H1 (cell line): ENCODE data around the gene YPEL4. TPM values are rescaled to one million over a fixed set of nuclear protein-coding genes. Genes with fewer than 3 reads are reported as not detected.

Source experiments
- CTCF ChIA-PET: fragments of 300-600 bp; sonication (Branson Sonifier 250); formaldehyde crosslinking; loops from one replicate; lab custom pipeline; 2021; ENCODE audit not compliant: partially characterized antibody; lab: Charles Lee
- POLR2A ChIA-PET: fragments of 300-600 bp; sonication (Branson Sonifier 250); formaldehyde crosslinking; loops from one replicate; lab custom pipeline; 2021; ENCODE audit warnings: inconsistent platforms; ENCODE audit not compliant: partially characterized antibody; lab: Charles Lee
- DNase-seq, 2 experiments: peaks; one replicate each; pipeline versions ENCODE4 v3.0.0 to v3.0.0-alpha.2; 2010 to 2022; ENCODE audit warnings: low spot score in 2 of 2, low read depth in 1 of 2, mixed read lengths in 1 of 2
- FAIRE-seq: peaks from 2 replicates; lab custom pipeline; 2011; peaks lifted over from hg19 to GRCh38; lab: Jason Lieb, UNC
- H2AFZ ChIP-seq: 2 replicates; pipeline ENCODE4 v1.8.1; 2012; ENCODE audit warnings: low read length, inconsistent platforms
- H2AK5ac ChIP-seq: 2 replicates; pipeline ENCODE4 v1.6.1; 2013; ENCODE audit warnings: low read depth, low read length
- H2BK120ac ChIP-seq: replicated peaks from 2 replicates; pipeline ENCODE3; 2013; ENCODE audit warnings: low read depth, low read length, inconsistent platforms
- H2BK12ac ChIP-seq: 2 replicates; pipeline ENCODE4 v1.6.1; 2013; ENCODE audit warnings: low read depth, low read length
- H2BK15ac ChIP-seq: 2 replicates; pipeline ENCODE4 v1.6.1; 2013; ENCODE audit warnings: low read length
- H2BK20ac ChIP-seq: 2 replicates; pipeline ENCODE4 v1.6.1; 2013; ENCODE audit warnings: low read length
- H2BK5ac ChIP-seq: 2 replicates; pipeline ENCODE4 v1.6.1; 2013; ENCODE audit warnings: low read depth, low read length
- H3K14ac ChIP-seq: 2 replicates; pipeline ENCODE4 v1.6.1; 2013; ENCODE audit warnings: inconsistent platforms; ENCODE audit not compliant: insufficient read length
- H3K18ac ChIP-seq: 2 replicates; pipeline ENCODE4 v1.6.1; 2013; ENCODE audit warnings: low read length; ENCODE audit errors: extremely low read depth
- H3K23ac ChIP-seq: 2 replicates; pipeline ENCODE4 v1.6.1; 2013; ENCODE audit warnings: inconsistent platforms; ENCODE audit not compliant: insufficient read length
- H3K23me2 ChIP-seq: 2 replicates; pipeline ENCODE4 v1.6.1; 2013; ENCODE audit warnings: low read depth, low read length
- H3K27ac ChIP-seq: 2 replicates; pipeline ENCODE4 v1.6.1; 2011; ENCODE audit warnings: low read depth, low read length, inconsistent platforms
- H3K27me3 ChIP-seq, 4 experiments: replicated peaks in 1 of 4; 1 replicate in 1 of 4; 2 replicates in 3 of 4; pipeline versions ENCODE4 v1.6.1 to v1.8.1; 2011 to 2013; ENCODE audit warnings: low read length in 3 of 4, mild to moderate bottlenecking in 3 of 4, inconsistent platforms in 2 of 4, mixed read lengths in 2 of 4, moderate library complexity in 1 of 4; ENCODE audit not compliant: control insufficient read depth in 3 of 4, insufficient read depth in 3 of 4; ENCODE audit errors: extremely low read depth in 1 of 4
- H3K36me3 ChIP-seq, 4 experiments: 2 replicates each; pipeline versions ENCODE4 v1.6.1 to v1.8.1; 2011 to 2013; ENCODE audit warnings: mild to moderate bottlenecking in 4 of 4, low read length in 3 of 4, moderate library complexity in 2 of 4, control low read depth in 1 of 4, inconsistent platforms in 1 of 4; ENCODE audit not compliant: insufficient read depth in 4 of 4, control insufficient read depth in 2 of 4
- H3K4ac ChIP-seq: replicated peaks from 2 replicates; pipeline ENCODE3; 2013; ENCODE audit warnings: low read length, low read depth, mixed read lengths, inconsistent platforms; ENCODE audit not compliant: insufficient read length
- H3K4me1 ChIP-seq, 4 experiments: replicated peaks in 1 of 4; 1 replicate in 1 of 4; 2 replicates in 3 of 4; pipeline versions ENCODE4 v1.6.1 to v1.8.1; 2011 to 2013; ENCODE audit warnings: low read length in 3 of 4, inconsistent platforms in 2 of 4, mixed read lengths in 1 of 4; ENCODE audit not compliant: insufficient read depth in 4 of 4, control insufficient read depth in 3 of 4
- H3K4me2 ChIP-seq, 2 experiments: 2 replicates each; pipeline versions ENCODE4 v1.6.1 to v1.8.1; 2011 to 2013; ENCODE audit warnings: low read depth in 2 of 2, low read length in 2 of 2, control low read depth in 1 of 2, inconsistent platforms in 1 of 2, mild to moderate bottlenecking in 1 of 2; ENCODE audit not compliant: insufficient read depth in 1 of 2
- H3K4me3 ChIP-seq, 4 experiments: fragments of 200-600, 300-600 bp in 1 of 4; sonication (generic), shearing (Covaris generic), sonication (Bioruptor Twin) in 1 of 4; 2 replicates each; pipeline versions ENCODE4 v1.5.1 to v1.8.1; 2011 to 2016; ENCODE audit warnings: low read length in 4 of 4, low read depth in 3 of 4, control low read depth in 2 of 4, inconsistent platforms in 2 of 4, mild to moderate bottlenecking in 2 of 4, mixed read lengths in 1 of 4, moderate library complexity in 1 of 4; ENCODE audit not compliant: insufficient read depth in 2 of 4; ENCODE audit errors: extremely low read depth in 1 of 4
- H3K56ac ChIP-seq: replicated peaks from 2 replicates; pipeline ENCODE3; 2013; ENCODE audit warnings: low read depth, mild to moderate bottlenecking, mixed read lengths, low read length, inconsistent platforms; ENCODE audit not compliant: insufficient read length
- H3K79me1 ChIP-seq: 2 replicates; pipeline ENCODE4 v1.6.1; 2013; ENCODE audit warnings: low read depth, low read length, control low read depth
- H3K79me2 ChIP-seq, 2 experiments: 2 replicates each; pipeline versions ENCODE4 v1.6.1 to v1.8.1; 2012 to 2013; ENCODE audit warnings: low read length in 2 of 2, mild to moderate bottlenecking in 2 of 2, inconsistent platforms in 1 of 2; ENCODE audit not compliant: insufficient read depth in 2 of 2, control insufficient read depth in 1 of 2
- H3K9ac ChIP-seq, 4 experiments: replicated peaks in 1 of 4; 1 replicate in 1 of 4; 2 replicates in 3 of 4; pipeline versions ENCODE4 v1.6.1 to v1.8.1; 2011 to 2013; ENCODE audit warnings: low read depth in 3 of 4, low read length in 3 of 4, control low read depth in 2 of 4, mild to moderate bottlenecking in 2 of 4, moderate library complexity in 2 of 4, inconsistent platforms in 1 of 4; ENCODE audit errors: extremely low read depth in 1 of 4
- H3K9me3 ChIP-seq, 2 experiments: 2 replicates each; pipeline versions ENCODE4 v1.6.1 to v1.8.1; 2012 to 2013; ENCODE audit warnings: mild to moderate bottlenecking in 2 of 2, moderate library complexity in 2 of 2, control low read depth in 1 of 2, inconsistent platforms in 1 of 2, low read depth in 1 of 2, low read length in 1 of 2, mixed read lengths in 1 of 2; ENCODE audit not compliant: insufficient read depth in 2 of 2
- H4K20me1 ChIP-seq, 2 experiments: replicated peaks in 1 of 2; 2 replicates each; pipeline versions ENCODE3 to v1.8.1; 2011 to 2013; ENCODE audit warnings: inconsistent platforms in 2 of 2, low read length in 2 of 2, mild to moderate bottlenecking in 1 of 2; ENCODE audit not compliant: insufficient read depth in 2 of 2, control insufficient read depth in 1 of 2
- H4K5ac ChIP-seq: 2 replicates; pipeline ENCODE4 v1.6.1; 2013; ENCODE audit warnings: low read length, low read depth, mixed read lengths, inconsistent platforms; ENCODE audit not compliant: insufficient read length
- H4K8ac ChIP-seq: 2 replicates; pipeline ENCODE4 v1.8.0; 2013; ENCODE audit warnings: mild to moderate bottlenecking, moderate library complexity, low read length, inconsistent platforms; ENCODE audit not compliant: insufficient read depth; ENCODE audit errors: extremely low read depth
- H4K91ac ChIP-seq: replicated peaks from 2 replicates; pipeline ENCODE3; 2013; ENCODE audit warnings: low read length, mixed read lengths, inconsistent platforms; ENCODE audit not compliant: insufficient read length
- ATF3 ChIP-seq: IDR thresholded peaks from 2 replicates; pipeline ENCODE4 v1.6.1; 2011; ENCODE audit warnings: low read depth, mild to moderate bottlenecking, low read length; ENCODE audit not compliant: insufficient read depth
- CBX5 ChIP-seq: fragments of 300-800, 300-1000 bp; sonication (generic); IDR thresholded peaks from 2 replicates; pipeline ENCODE4 v1.7.1; 2016; ENCODE audit warnings: antibody characterized with exemption, low read length, low read depth
- EZH2 ChIP-seq: fragments of 200-600 bp; sonication (generic); IDR thresholded peaks from 2 replicates; pipeline ENCODE4 v1.7.1; 2012; ENCODE audit warnings: low read depth, mild to moderate bottlenecking, moderate library complexity, low read length, inconsistent platforms; ENCODE audit not compliant: severe bottlenecking
- KDM5A ChIP-seq: fragments of 200-600 bp; IDR thresholded peaks from 2 replicates; pipeline ENCODE4 v1.7.1; 2012; ENCODE audit warnings: mild to moderate bottlenecking, low read length, inconsistent platforms, mixed read lengths
- RAD21 ChIP-seq, 2 experiments: IDR thresholded peaks in 1 of 2; conservative IDR thresholded peaks in 1 of 2; 2 replicates each; pipeline ENCODE4 v1.6.1; 2011; ENCODE audit warnings: low read depth in 2 of 2, low read length in 2 of 2, improper control_type of control experiment in 1 of 2, inconsistent platforms in 1 of 2, mild to moderate bottlenecking in 1 of 2, moderate library complexity in 1 of 2
- WGBS, 2 experiments: shearing (Covaris generic) in 1 of 2; methylation state at CpG; one replicate each; pipeline versions ENCODE4 v1.1.6 to v1.1.7; 2013 to 2015; ENCODE audit warnings: low lambda C conversion rate in 2 of 2, mixed read lengths in 2 of 2, inconsistent platforms in 1 of 2, low coverage in 1 of 2, missing lambda C conversion rate in 1 of 2; ENCODE audit not compliant: insufficient replicate concordance in 2 of 2, insufficient coverage in 1 of 2, insufficient read length in 1 of 2; ENCODE audit errors: extremely low coverage in 1 of 2, missing lambda C conversion rate in 1 of 2; 5-methylcytosine and 5-hydroxymethylcytosine counted together
- polyA plus RNA-seq, 7 experiments: library from polyadenylated mRNA; depleted of rRNA in 3 of 7; stranded (reverse) in 5 of 7; unstranded in 2 of 7; fragments of >200 nt in 5 of 7; fragments of 200-250 nt in 2 of 7; gene quantifications; 1 replicate in 5 of 7; 2 replicates in 1 of 7; 4 replicates in 1 of 7; pipeline versions ENCODE4 v1.2.1 to v1.2.3, GENCODE V29; 2011 to 2013; ENCODE audit warnings: missing spikeins in 2 of 7, mixed read lengths in 2 of 7
- total RNA-seq: library from RNA; stranded (reverse); fragmentation: NEBNext Ultra II Directional; extraction: Animal tissue kit (Norgen Biotek cat#: 25700); gene quantifications from 2 replicates; pipeline ENCODE4 v1.2.1, GENCODE V29; 2021

The YPEL4 gene
- total and polyA plus RNA-seq, 2 of the 8 experiments (the other 6 are each of a cell fraction or from before 2014, with no cell fraction given), result 0.13 to 0.38 TPM

- no peak overlapping the region for H3K4me3 ChIP-seq
These were observed 25.6 kb upstream of the YPEL4 start for GRCh38 chr11:57675176-57675941.

More at GRCh38 chr11:57675176-57675941, 25.6 kb upstream of the YPEL4 start:
- no peak overlapping the region for H3K18ac ChIP-seq
- ChIA-PET POLR2A (interaction anchor here (0.7 to 2.6 kb wide), 9 partner anchors 9 to 166 kb away, joined by 3 to 11 read pairs (median 3); partner anchors contain the start of genes MED19, SELENOH and TMX2), CTCF (interaction anchor here (0.6 to 1.7 kb wide), 11 partner anchors 9 to 151 kb away, joined by 3 to 6 read pairs (median 4); partner anchors contain the start of gene BTBD18)
- no peak overlapping the region for H2BK120ac ChIP-seq
- no peak overlapping the region for H4K5ac ChIP-seq
- no peak overlapping the region for H3K4ac ChIP-seq
- H2BK5ac ChIP-seq, result no peak overlapping the region
- H3K9ac ChIP-seq, result no peak overlapping the region
- no peak overlapping the region for H3K4me2 ChIP-seq
- no peak overlapping the region for H2BK15ac ChIP-seq
- H3K79me1 ChIP-seq, result peaks cover 6% of the 10 kb centered on the region
- H3K27ac ChIP-seq, result no peak overlapping the region
- H4K91ac ChIP-seq, result no peak overlapping the region
- no peak for DNase-seq
- TF ChIP-seq CBX5, result no peak
- no peak for TF ChIP-seq KDM5A
- no peak for TF ChIP-seq EZH2
- TF ChIP-seq ATF3, result no peak
- TF ChIP-seq RAD21 (IDR thresholded peaks at IDR 0.05 in 1 of 2, conservative IDR thresholded peaks at IDR 0.05 in 1 of 2; ENCODE audit: low read depth in 2 of 2, low read length in 2 of 2), result peak in 1 of 2 experiments; percentile 22; a peak in 1 of 4 replicates
- peaks cover 0 to 73% of the 10 kb centered on the region in 2 experiments for H3K79me2 ChIP-seq
- no peak overlapping the region for H2AFZ ChIP-seq
- H3K9me3 ChIP-seq, result no peaks in the 10 kb centered on the region
- no peak overlapping the region for H3K56ac ChIP-seq
- no peaks in the 10 kb centered on the region for H3K23me2 ChIP-seq
- H2AK5ac ChIP-seq, result no peak overlapping the region
- 86% methylated on average over 3 of the region's 3 CpGs; no CpG with 5 or more reads in 1 of the 2 experiments for WGBS, 2 experiments
- H3K36me3 ChIP-seq, result peaks cover 15 to 33% (median 27%) of the 10 kb centered on the region in 4 experiments
- H3K14ac ChIP-seq, result no peak overlapping the region
- no peaks in the 10 kb centered on the region for H3K27me3 ChIP-seq
- H2BK12ac ChIP-seq, result no peak overlapping the region
- H4K20me1 ChIP-seq, result peaks cover 0 to 3% of the 10 kb centered on the region in 2 experiments
- FAIRE-seq, result no peak
- no peak overlapping the region for H2BK20ac ChIP-seq
- peaks cover 0 to 2% (median 0%) of the 10 kb centered on the region in 4 experiments; a peak in 2 of 7 replicates for H3K4me1 ChIP-seq
- H3K23ac ChIP-seq, result no peak overlapping the region
- no peak overlapping the region for H4K8ac ChIP-seq
